Lower leg skin (tissue), 4 donors: ENCODE measurements around the gene P2RX5. TPM values are rescaled to one million over a fixed set of nuclear protein-coding genes. Genes with fewer than 3 reads are reported as not detected.

Experiments
- DNase-seq, 2 donors: peaks; one replicate each; pipeline ENCODE4 v3.0.0-alpha.2; 2019; ENCODE audit warnings: low spot score in 2 of 2
- H3K4me3 ChIP-seq: fragments of 200-600 bp; sonication (generic); 2 replicates; pipeline ENCODE4 v1.5.1; 2017; ENCODE audit warnings: mild to moderate bottlenecking, low read depth; ENCODE audit not compliant: poor library complexity, severe bottlenecking
- POLR2A ChIP-seq, 2 donors: fragments of 450-650 bp; IDR thresholded peaks; one replicate each; pipeline ENCODE4 v1.6.1; 2016 to 2017; ENCODE audit warnings: antibody characterized with exemption in 2 of 2, mild to moderate bottlenecking in 1 of 2, moderate library complexity in 1 of 2
- WGBS, 2 donors: methylation state at CpG; one replicate each; pipeline ENCODE4 v1.1.5; 2018; 5-methylcytosine and 5-hydroxymethylcytosine counted together
- intact Hi-C: fragments of 100-400 bp; cut with DNase I; formaldehyde crosslinking; loops from one replicate; pipeline ENCODE4 v1.15.0; 2023; ENCODE audit warnings: low total_unique reads
- total RNA-seq, 4 donors: library from RNA; depleted of rRNA; stranded (reverse); fragments of >200 nt; gene quantifications; one replicate each; pipeline ENCODE4 v1.1.0, GENCODE V29; 2016
- TF ChIP-seq, protein P1 (sequence below), 3 donors: fragments of 450-650 bp; IDR thresholded peaks; one replicate each; pipeline ENCODE4 v1.5.1; 2016; ENCODE audit warnings: antibody characterized with exemption in 3 of 3, mild to moderate bottlenecking in 3 of 3, moderate library complexity in 2 of 3

P2RX5 gene
- total RNA-seq, 4 donors from 2014 or later, result 0.89 TPM; not detected in 3

DNA sequence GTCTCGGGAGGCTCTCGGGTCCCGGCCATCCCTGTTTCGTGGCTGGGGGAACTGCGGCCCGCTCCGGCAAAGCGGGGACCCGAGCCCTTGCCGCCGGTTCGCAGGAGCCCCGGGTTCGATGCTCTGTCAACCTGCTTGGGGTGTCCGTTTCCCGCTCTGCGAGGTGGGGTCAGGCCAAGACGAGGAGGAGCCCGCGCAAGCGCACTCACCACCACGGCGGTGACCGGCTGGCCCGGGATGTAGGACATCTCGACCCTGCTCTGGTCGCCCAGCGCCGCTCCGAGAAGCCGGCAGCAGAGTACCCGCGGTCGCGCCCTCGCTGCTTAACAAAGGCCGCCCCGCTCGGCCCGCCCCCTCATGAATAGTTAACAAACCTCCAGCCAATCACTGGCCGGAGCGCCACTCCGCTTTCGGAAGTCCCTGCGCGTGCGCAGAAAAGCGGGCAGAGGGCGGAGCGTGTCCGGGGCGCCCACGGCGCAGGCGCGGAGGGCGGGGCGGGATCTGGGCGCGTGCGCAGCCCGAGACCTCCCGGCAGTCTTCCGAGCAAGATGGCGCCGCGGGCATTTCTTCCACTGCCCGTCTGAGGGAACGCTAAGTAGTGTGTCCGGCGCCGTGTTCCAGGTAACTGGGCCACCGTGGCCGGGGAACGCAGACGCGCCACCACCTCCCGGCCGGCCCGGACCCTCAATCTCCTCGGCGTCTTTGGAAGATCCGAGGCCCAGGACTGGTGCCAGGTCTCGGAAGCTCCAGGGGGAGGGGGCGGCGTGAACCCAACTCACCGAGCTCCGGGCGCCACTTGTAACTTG is 27.5 kb downstream of the P2RX5 start, which contains the start of the genes EMC6 and TAX1BP3:
Gene EMC6, plus strand, starts transcription at position 534 of the 806 bp plus-strand sequence. CDS start 335 bp downstream, outside the sequence.
Gene TAX1BP3, minus strand, starts transcription at position 300 of the 806 bp plus-strand sequence. Its CDS starts 52 bp downstream, at position 248.
- TF ChIP-seq, protein P1, sequence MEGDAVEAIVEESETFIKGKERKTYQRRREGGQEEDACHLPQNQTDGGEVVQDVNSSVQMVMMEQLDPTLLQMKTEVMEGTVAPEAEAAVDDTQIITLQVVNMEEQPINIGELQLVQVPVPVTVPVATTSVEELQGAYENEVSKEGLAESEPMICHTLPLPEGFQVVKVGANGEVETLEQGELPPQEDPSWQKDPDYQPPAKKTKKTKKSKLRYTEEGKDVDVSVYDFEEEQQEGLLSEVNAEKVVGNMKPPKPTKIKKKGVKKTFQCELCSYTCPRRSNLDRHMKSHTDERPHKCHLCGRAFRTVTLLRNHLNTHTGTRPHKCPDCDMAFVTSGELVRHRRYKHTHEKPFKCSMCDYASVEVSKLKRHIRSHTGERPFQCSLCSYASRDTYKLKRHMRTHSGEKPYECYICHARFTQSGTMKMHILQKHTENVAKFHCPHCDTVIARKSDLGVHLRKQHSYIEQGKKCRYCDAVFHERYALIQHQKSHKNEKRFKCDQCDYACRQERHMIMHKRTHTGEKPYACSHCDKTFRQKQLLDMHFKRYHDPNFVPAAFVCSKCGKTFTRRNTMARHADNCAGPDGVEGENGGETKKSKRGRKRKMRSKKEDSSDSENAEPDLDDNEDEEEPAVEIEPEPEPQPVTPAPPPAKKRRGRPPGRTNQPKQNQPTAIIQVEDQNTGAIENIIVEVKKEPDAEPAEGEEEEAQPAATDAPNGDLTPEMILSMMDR (IDR thresholded peaks at IDR 0.05), result no peak
- TF ChIP-seq POLR2A (IDR thresholded peaks at IDR 0.05), result peak in 1 of 2 donors; percentile 61
- H3K4me3 ChIP-seq, result peak within 1 kb of the TSS; percentile 79
- DNase-seq, result peak; percentile 97 to 100
- 0% methylated on average over 14 to 80 of the region's 89 CpGs for WGBS, 2 donors
- intact Hi-C loops, result no loop called here

DNA sequence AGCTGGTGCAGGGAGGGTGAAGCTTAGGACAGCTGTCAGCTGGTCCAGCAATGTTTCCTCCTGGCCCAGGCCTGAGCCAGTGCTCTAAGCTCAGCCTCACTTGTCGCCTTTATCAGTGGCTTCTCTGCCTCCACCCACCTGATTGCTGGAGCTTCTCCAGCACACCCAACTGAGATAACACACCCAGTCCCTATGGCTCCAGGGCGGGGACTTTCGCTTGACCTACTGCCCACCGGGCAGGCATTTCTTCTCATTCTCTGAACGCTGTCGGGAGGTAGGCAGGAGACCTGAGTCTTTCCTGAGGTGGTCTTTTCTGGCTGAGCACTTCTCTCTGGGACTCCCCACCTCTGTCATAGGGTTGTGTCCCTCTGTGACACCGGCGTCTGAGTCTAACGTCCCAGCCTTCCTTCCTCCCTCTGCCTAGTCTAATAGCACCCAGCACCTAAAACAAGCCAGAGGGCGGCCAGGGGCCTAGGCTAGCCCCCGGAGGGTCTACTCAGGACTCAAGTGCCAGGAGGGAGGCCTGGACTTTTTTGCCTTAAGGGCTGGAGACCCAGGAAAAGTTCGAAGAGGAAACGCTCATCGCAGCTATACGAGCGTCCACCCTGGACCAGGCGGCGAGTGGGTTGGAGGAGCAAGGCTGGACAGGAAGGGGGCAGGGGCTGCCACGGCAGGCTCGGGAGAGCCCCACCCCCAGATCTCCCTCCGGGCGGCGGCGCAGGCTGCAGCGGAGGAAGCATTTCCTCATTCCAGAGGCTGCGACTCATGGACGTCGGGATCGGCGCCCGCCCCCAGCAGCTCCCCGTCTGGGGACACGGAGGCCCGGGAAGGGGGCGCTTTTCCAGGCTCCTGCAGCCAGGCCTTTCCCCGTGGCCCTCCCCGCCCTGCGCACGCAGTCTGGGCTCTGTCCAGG is 28.3 kb downstream of the P2RX5 start:
- peak overlapping the region; percentile 79 for H3K4me3 ChIP-seq
- DNase-seq, result peak; percentile 74 to 97
- 4% methylated on average over 30 to 31 of the region's 39 CpGs for WGBS, 2 donors
- intact Hi-C loops, result no loop called here
- no peak for TF ChIP-seq POLR2A (IDR thresholded peaks at IDR 0.05)
- TF ChIP-seq, protein P1 (IDR thresholded peaks at IDR 0.05), result no peak

- WGBS, 2 donors, result 42 to 51% methylated on average over 6 of the region's 6 CpGs
- no peak for DNase-seq
- intact Hi-C loops, result no loop called here
- H3K4me3 ChIP-seq, result no peak overlapping the region
- TF ChIP-seq, protein P1 (IDR thresholded peaks at IDR 0.05), result no peak
- TF ChIP-seq POLR2A (IDR thresholded peaks at IDR 0.05), result no peak
These were observed 29.4 kb downstream of the P2RX5 start for GRCh38 chr17:3666516-3666915.

DNA sequence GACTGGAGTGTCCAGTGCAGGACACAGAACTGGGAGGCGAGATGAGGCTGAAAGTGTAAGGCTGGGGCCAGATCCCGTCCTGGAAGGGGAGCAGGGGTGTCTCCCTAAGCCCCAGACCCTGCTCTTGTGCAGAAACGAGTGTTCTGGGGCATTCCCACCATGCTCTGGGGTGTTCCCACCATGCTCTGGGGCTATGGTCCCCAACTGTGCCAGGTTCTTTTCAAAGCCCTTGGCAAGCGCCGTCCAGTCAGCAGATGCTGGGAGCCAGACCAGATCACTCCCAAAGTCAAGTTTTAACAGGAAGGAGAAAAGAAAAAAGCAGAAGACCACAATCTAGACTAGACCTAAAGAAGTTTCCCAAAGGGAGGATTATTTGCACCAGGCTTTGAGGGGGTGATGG is 30.1 kb downstream of the P2RX5 start:
- TF ChIP-seq, protein P1 (IDR thresholded peaks at IDR 0.05), result no peak
- no peak for TF ChIP-seq POLR2A (IDR thresholded peaks at IDR 0.05)
- WGBS, 2 donors, result 35 to 37% methylated on average over 5 of the region's 5 CpGs
- DNase-seq, result no peak
- intact Hi-C loops, result no loop called here
- H3K4me3 ChIP-seq, result no peak overlapping the region

- DNase-seq, result no peak
- WGBS, 2 donors, result 86 to 90% methylated on average over 33 of the region's 33 CpGs
- H3K4me3 ChIP-seq, result no peak overlapping the region
- intact Hi-C loops, result no loop called here
- TF ChIP-seq, protein P1 (IDR thresholded peaks at IDR 0.05), result no peak
- no peak for TF ChIP-seq POLR2A (IDR thresholded peaks at IDR 0.05)
These were observed 32.6 kb downstream of the P2RX5 start for GRCh38 chr17:3663102-3664011.
